ENCODE data around the gene OASL.

DNA sequence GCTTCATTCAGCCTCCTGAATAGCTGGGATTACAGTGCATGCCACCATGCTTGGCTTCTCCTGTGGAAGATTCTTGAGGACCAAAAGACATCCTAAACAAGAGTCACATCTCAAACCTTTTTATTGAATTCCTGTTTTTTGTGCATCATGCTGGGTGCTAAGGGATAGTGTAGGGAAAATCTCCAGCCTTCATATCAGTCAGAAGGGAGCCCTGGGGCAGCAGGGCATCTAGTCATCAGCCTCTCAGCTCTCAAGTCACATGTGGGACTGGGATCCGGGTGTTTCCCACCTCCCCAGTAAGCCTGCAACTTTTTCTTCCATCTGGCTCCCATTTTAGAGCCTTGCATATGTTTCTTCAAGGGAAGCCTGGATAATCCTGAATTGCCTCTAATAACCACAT is 25.1 kb upstream of the OASL start:
- TF ChIP-seq, protein P1, sequence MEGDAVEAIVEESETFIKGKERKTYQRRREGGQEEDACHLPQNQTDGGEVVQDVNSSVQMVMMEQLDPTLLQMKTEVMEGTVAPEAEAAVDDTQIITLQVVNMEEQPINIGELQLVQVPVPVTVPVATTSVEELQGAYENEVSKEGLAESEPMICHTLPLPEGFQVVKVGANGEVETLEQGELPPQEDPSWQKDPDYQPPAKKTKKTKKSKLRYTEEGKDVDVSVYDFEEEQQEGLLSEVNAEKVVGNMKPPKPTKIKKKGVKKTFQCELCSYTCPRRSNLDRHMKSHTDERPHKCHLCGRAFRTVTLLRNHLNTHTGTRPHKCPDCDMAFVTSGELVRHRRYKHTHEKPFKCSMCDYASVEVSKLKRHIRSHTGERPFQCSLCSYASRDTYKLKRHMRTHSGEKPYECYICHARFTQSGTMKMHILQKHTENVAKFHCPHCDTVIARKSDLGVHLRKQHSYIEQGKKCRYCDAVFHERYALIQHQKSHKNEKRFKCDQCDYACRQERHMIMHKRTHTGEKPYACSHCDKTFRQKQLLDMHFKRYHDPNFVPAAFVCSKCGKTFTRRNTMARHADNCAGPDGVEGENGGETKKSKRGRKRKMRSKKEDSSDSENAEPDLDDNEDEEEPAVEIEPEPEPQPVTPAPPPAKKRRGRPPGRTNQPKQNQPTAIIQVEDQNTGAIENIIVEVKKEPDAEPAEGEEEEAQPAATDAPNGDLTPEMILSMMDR (conservative IDR thresholded peaks at IDR 0.05 in 1 of 2, IDR thresholded peaks at IDR 0.05 in 1 of 2; ENCODE audit: extremely low read depth in 1 of 2, insufficient read depth in 1 of 2, low read depth in 1 of 2, low read length in 2 of 2): no peak
- TF ChIP-seq EZH2 (IDR thresholded peaks at IDR 0.05; ENCODE audit: borderline replicate concordance, low read length): no peak
